HEK293T (cell line): ENCODE results near the gene BBS7.

Source experiments
- ARNT ChIP-seq: fragments of 450-650 bp; IDR thresholded peaks from 2 replicates; pipeline ENCODE4 v1.6.1; 2017; ENCODE audit warnings: mild to moderate bottlenecking
- FOXA1 ChIP-seq: fragments of 450-650 bp; IDR thresholded peaks from 2 replicates; pipeline ENCODE4 v1.6.1; 2016; ENCODE audit warnings: mild to moderate bottlenecking
- HDGF ChIP-seq: fragments of 450-650 bp; IDR thresholded peaks from 2 replicates; pipeline ENCODE4 v1.6.1; 2017; ENCODE audit warnings: antibody characterized with exemption, borderline replicate concordance
- NFRKB ChIP-seq: fragments of 450-650 bp; IDR thresholded peaks from 2 replicates; pipeline ENCODE4 v1.6.1; 2016; ENCODE audit warnings: mild to moderate bottlenecking, moderate library complexity
- TARDBP ChIP-seq: fragments of 450-650 bp; IDR thresholded peaks from 2 replicates; pipeline ENCODE4 v1.6.1; 2016
- ZNF384 ChIP-seq: fragments of 450-650 bp; IDR thresholded peaks from 2 replicates; pipeline ENCODE4 v1.6.1; 2016
- TF ChIP-seq, protein P1 (sequence below): fragments of 450-650 bp; IDR thresholded peaks from 2 replicates; pipeline ENCODE4 v1.6.1; 2016

DNA sequence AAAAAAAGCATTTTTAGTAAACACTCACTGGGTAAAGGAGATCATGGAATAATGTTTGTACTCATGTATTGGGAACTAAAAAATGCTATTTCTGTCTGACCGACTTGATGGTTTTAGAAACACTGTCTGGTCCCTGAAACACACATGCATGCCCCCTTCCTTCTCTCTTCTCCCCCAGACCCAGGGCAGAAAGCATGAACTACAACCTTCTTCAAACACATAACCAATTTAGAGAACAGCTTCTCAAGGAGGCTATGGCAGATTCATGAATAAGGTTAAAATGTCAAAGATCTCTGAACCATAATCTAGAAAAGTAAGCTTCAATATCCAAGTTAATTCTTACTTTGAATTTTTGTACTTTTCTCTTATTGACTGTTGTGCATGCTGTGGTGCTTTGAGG, 52.6 kb downstream of the BBS7 start:
- TF ChIP-seq NFRKB (no peak), HDGF (no peak), ARNT (no peak), TARDBP (no peak), ZNF384 (no peak), FOXA1 (no peak)
- TF ChIP-seq, protein P1, sequence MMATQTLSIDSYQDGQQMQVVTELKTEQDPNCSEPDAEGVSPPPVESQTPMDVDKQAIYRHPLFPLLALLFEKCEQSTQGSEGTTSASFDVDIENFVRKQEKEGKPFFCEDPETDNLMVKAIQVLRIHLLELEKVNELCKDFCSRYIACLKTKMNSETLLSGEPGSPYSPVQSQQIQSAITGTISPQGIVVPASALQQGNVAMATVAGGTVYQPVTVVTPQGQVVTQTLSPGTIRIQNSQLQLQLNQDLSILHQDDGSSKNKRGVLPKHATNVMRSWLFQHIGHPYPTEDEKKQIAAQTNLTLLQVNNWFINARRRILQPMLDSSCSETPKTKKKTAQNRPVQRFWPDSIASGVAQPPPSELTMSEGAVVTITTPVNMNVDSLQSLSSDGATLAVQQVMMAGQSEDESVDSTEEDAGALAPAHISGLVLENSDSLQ = no peak
